A549 (cell line): ENCODE data around the gene UGT1A5. TPM values are rescaled to one million over a fixed set of nuclear protein-coding genes. Genes with fewer than 3 reads are reported as not detected.
"Not testable (repeated sequence)": the region's sequence is repeated elsewhere in the genome, so short reads cannot be mapped to it uniquely, and the experiment has no call there.

Experiments
- ATAC-seq, 2 experiments: fragments of 200-7000 bp in 1 of 2; fragments of >200 bp in 1 of 2; cut with Nextera tagmentation in 1 of 2; cut with Tn5 transposase in 1 of 2; 3 replicates each; pipeline versions ENCODE4 v1.8.0 to v1.9.1; 2018 to 2020; ENCODE audit warnings: mild to moderate bottlenecking in 1 of 2, moderate library complexity in 1 of 2
- CTCF ChIA-PET: fragments of 300-600 bp; sonication (Branson Sonifier 250); formaldehyde crosslinking; extraction: SDS; loops from one replicate; lab custom pipeline; 2021; ENCODE audit warnings: antibody characterized with exemption, inconsistent platforms; lab: Yijun Ruan, JAX
- POLR2A ChIA-PET: fragments of 350-600 bp; formaldehyde crosslinking; extraction: SDS; loops from one replicate; lab custom pipeline; 2021; ENCODE audit warnings: antibody characterized with exemption, inconsistent platforms; lab: Yijun Ruan, JAX
- DNase-seq, 2 experiments: peaks; one replicate each; pipeline versions ENCODE4 v3.0.0 to v3.0.0-alpha.2; 2011 to 2016; ENCODE audit warnings: low read depth in 1 of 2, low spot score in 1 of 2
- FAIRE-seq: peaks from 2 replicates; lab custom pipeline; 2011; peaks lifted over from hg19 to GRCh38; lab: Jason Lieb, UNC
- H3K27ac ChIP-seq, 2 experiments: fragments of >200 bp; sonication (Bioruptor Twin); formaldehyde crosslinking; 3 replicates each; pipeline ENCODE4 v1.5.1; 2016 to 2017
- H3K4me1 ChIP-seq: fragments of >200 bp; sonication (Bioruptor Twin); formaldehyde crosslinking; 3 replicates; pipeline ENCODE4 v1.6.1; 2016
- H3K4me2 ChIP-seq: fragments of >200 bp; sonication (Bioruptor Twin); formaldehyde crosslinking; 3 replicates; pipeline ENCODE4 v1.6.1; 2016
- H3K4me3 ChIP-seq: fragments of >200 bp; sonication (Bioruptor Twin); formaldehyde crosslinking; 3 replicates; pipeline ENCODE4 v1.5.1; 2016
- H3K9me3 ChIP-seq: fragments of >200 bp; sonication (Bioruptor Twin); formaldehyde crosslinking; 3 replicates; pipeline ENCODE4 v1.6.1; 2016
- CHD2 ChIP-seq: fragments of 150-350 bp; IDR thresholded peaks from 2 replicates; pipeline ENCODE4 v1.6.1; 2014; ENCODE audit warnings: low read length; ENCODE audit not compliant: partially characterized antibody
- CTCF ChIP-seq: fragments of >200 bp; sonication (Bioruptor Twin); formaldehyde crosslinking; IDR thresholded peaks from 3 replicates; pipeline ENCODE4 v1.5.1; 2016
- ELK1 ChIP-seq: fragments of 150-350 bp; IDR thresholded peaks from 2 replicates; pipeline ENCODE4 v1.6.1; 2014; ENCODE audit warnings: low read depth, mild to moderate bottlenecking, low read length
- FOSB ChIP-seq: fragments of 250-450 bp; sonication (Bioruptor Pico); IDR thresholded peaks from 2 replicates; pipeline ENCODE4 v1.5.0; 2020; ENCODE audit warnings: mild to moderate bottlenecking, moderate library complexity
- HEYL ChIP-seq: fragments of 250-450 bp; sonication (Bioruptor Pico); IDR thresholded peaks from 2 replicates; pipeline ENCODE4 v1.8.0; 2021; ENCODE audit warnings: mild to moderate bottlenecking, moderate library complexity
- NFE2L2 ChIP-seq: fragments of 150-350 bp; conservative IDR thresholded peaks from 2 replicates; pipeline ENCODE4 v1.6.1; 2014; ENCODE audit warnings: low read length
- NPAS2 ChIP-seq: fragments of 250-450 bp; sonication (Bioruptor Pico); IDR thresholded peaks from 2 replicates; pipeline ENCODE4 v1.8.0; 2022; ENCODE audit warnings: mild to moderate bottlenecking, moderate library complexity, borderline replicate concordance
- RARB ChIP-seq: fragments of 250-450 bp; sonication (Bioruptor Pico); IDR thresholded peaks from 2 replicates; pipeline ENCODE4 v1.8.0; 2021; ENCODE audit warnings: mild to moderate bottlenecking, moderate library complexity
- RCOR1 ChIP-seq: fragments of 150-350 bp; IDR thresholded peaks from 2 replicates; pipeline ENCODE4 v1.6.1; 2014; ENCODE audit warnings: antibody characterized with exemption, low read length, low read depth
- RFX5 ChIP-seq: fragments of 450-650 bp; IDR thresholded peaks from 2 replicates; pipeline ENCODE4 v1.7.1; 2014; ENCODE audit warnings: antibody characterized with exemption, mild to moderate bottlenecking, moderate library complexity
- RNF2 ChIP-seq: fragments of 200-600 bp; sonication (generic); IDR thresholded peaks from 2 replicates; pipeline ENCODE4 v1.6.1; 2016; ENCODE audit warnings: low read depth, mild to moderate bottlenecking, antibody characterized with exemption, moderate library complexity, borderline replicate concordance
- ZFP36 ChIP-seq: fragments of 450-650 bp; IDR thresholded peaks from 2 replicates; pipeline ENCODE4 v1.6.1; 2014; ENCODE audit warnings: borderline replicate concordance; ENCODE audit not compliant: partially characterized antibody
- ZNF302 ChIP-seq: fragments of 250-450 bp; sonication (Bioruptor Pico); IDR thresholded peaks from 2 replicates; pipeline ENCODE4 v1.9.0; 2021; ENCODE audit warnings: inconsistent platforms, mild to moderate bottlenecking, moderate library complexity
- WGBS: methylation state at CpG from one replicate; pipeline ENCODE4 v1.1.6; 2017; ENCODE audit errors: missing lambda C conversion rate; 5-methylcytosine and 5-hydroxymethylcytosine counted together
- polyA plus RNA-seq, 4 experiments: library from polyadenylated mRNA; depleted of rRNA in 3 of 4; stranded (reverse); fragments of >200 nt; fragmentation: RNase III in 1 of 4; extraction: RNeasy Plus Mini Kit Qiagen cat#74134 plus additional on column Dnase treatment in 1 of 4; gene quantifications; 2 replicates in 3 of 4; 3 replicates in 1 of 4; pipeline ENCODE4 v1.2.3, GENCODE V29; 2011 to 2017

Gene UGT1A5
- polyA plus RNA-seq, 2 of the 4 experiments (the other 2 are of a cell fraction), result 0.05 TPM; not detected in 1

GRCh38 chr2:233718552-233718951 is 5.8 kb downstream of the UGT1A5 start, which contains the start of gene UGT1A4 (continued):
- TF ChIP-seq RARB (CRISPR knock-in tag), result no peak
- no peak for TF ChIP-seq ZFP36
- TF ChIP-seq RCOR1, result no peak
- TF ChIP-seq RNF2, result no peak
- TF ChIP-seq, all 56 proteins: peak for 0

- Histone ChIP-seq H3K27ac (peak within 1 kb of the TSS; percentile 41 to 60; a peak in 4 of 6 replicates), H3K9me3 (0 out of 3 replicates have a peak, but pooled peaks cover 4% of the 10 kb centered on the region), H3K4me2 (no peak within 1 kb of the TSS), H3K4me3 (no peak within 1 kb of the TSS), H3K4me1 (peaks cover 11% of the 10 kb centered on the region; the same call in 2 of the 3 replicates)
- TF ChIP-seq CTCF (no peak), HEYL (CRISPR knock-in tag) (no peak), RFX5 (no peak), NFE2L2 (no peak)
- ATAC-seq, result no peak; a peak in 1 of 6 replicates
- no peak for FAIRE-seq
- ChIA-PET POLR2A (no interaction called here), CTCF (interaction anchor here (1.2 to 1.5 kb wide), 2 partner anchors 17 to 155 kb away, joined by 3 to 4 read pairs; no protein-coding TSS in a partner anchor)
- WGBS, result 85% methylated on average over 8 of the region's 8 CpGs
- no peak for DNase-seq
Observed at GRCh38 chr2:233728723-233729301, 16.1 kb downstream of the UGT1A5 start, which contains the start of gene UGT1A3. Gene UGT1A3, plus strand, starts transcription at chr2:233729042. Its CDS starts 85 bp downstream, at chr2:233729127.

GRCh38 chr2:233736868-233737653 is 24.4 kb downstream of the UGT1A5 start:
- 0 out of 6 replicates have a peak, but pooled peaks of 1 of the 2 experiments have one; percentile 29 for ATAC-seq
- FAIRE-seq, H3K4me2 ChIP-seq, H3K4me1 ChIP-seq, H3K4me3 ChIP-seq, POLR2A ChIA-PET, DNase-seq: not testable (repeated sequence)
- WGBS, result 86% methylated on average over 14 of the region's 14 CpGs
- Histone ChIP-seq H3K9me3 (peaks cover 48% of the 10 kb centered on the region), H3K27ac (peak overlapping the region; percentile 46 to 69; a peak in 5 of 6 replicates)
- CTCF ChIA-PET, result interaction anchor here (0.7 to 1.4 kb wide), 5 partner anchors 11 to 96 kb away, joined by 3 to 4 read pairs (median 3); no protein-coding TSS in a partner anchor

GRCh38 chr2:233740870-233741269 is 28.2 kb downstream of the UGT1A5 start:
- H3K4me2 ChIP-seq, result no peak overlapping the region
- no peak for DNase-seq
- FAIRE-seq, result no peak
- TF ChIP-seq CHD2 (no peak), ZNF302 (CRISPR knock-in tag) (no peak), CTCF (no peak), FOSB (no peak), ELK1 (no peak), NPAS2 (CRISPR knock-in tag) (no peak)
- TF ChIP-seq, all 56 proteins: peak for 0
- Histone ChIP-seq H3K4me3 (no peak overlapping the region), H3K27ac (peak overlapping the region; percentile 64 to 89; a peak in 5 of 6 replicates), H3K4me1 (peaks cover 23% of the 10 kb centered on the region), H3K9me3 (peaks cover 64% of the 10 kb centered on the region)
- POLR2A ChIA-PET, result no interaction called here
- CTCF ChIA-PET, result interaction anchor here (1.1 kb wide), 1 partner anchor 19 kb away, joined by 3 read pairs; no protein-coding TSS in a partner anchor
- no peak for ATAC-seq
- 86% methylated on average over 2 of the region's 2 CpGs for WGBS
